GM21723 (cell line): ENCODE measurements around the gene IL22RA1.

Experiments
- ATAC-seq: cut with Tn5 transposase; IDR thresholded peaks from one replicate; pipeline ENCODE4 v1.9.1; 2021; ENCODE audit warnings: mild to moderate bottlenecking, moderate library complexity; ENCODE audit not compliant: unreplicated experiment

IL22RA1 gene

DNA sequence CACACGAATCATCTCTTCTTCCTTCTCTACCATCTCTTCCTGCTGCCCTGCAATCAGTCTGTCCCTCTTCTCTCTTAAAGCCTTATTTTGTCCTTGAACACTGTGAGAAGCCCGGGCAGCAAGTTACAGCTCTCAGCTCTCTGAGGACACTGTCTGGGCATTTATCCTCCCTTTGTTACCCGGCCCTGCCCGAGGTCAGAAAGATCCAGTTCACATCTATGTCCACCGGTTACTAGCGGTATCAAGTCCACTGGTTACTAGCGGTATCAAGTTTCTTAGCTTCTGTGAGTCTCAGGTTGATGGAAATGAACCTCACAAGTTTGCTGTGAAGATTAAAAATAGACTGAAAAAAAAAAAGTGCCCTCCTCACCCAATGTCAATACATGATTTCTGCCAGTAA lies 25.3 kb upstream of the IL22RA1 start:
- ATAC-seq = no peak

DNA sequence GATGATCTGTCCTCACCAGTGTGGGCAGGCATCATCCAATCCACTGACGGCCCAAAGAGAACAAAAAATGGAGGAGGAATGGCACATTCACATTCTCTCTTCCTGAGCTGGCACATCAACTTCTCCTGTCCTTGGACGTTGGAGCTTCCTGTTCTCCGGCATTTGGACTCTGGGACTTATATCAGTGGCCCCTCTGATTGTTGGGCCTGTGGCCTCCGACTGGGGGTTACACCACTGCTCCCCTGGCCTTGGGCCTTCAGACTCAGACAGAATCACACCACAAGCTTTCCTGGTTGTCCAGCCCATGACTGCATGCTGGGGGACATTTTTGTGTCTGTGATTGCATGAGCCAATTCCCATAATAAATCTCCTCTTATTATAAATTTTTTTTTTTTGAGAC lies 24.1 kb upstream of the IL22RA1 start:
- ATAC-seq = no peak

DNA sequence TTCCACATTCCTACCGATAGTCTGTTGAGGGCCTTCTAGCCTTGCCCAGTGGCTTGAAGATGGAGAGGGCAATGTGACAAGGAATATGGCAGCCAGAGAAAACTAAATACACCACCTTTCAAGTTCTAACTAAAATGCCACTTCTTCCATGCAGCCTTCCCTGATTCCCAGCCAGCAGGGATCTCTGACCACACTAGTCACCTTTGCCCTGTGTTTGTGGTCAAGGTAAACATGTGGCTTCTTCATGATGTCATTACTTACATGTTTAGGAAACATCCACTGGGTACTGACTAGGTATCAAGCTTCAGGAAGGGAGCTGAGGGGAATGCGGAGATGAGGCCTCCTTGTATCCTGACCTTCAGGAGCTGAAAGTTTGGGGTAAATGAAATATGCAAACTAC lies 22.6 kb upstream of the IL22RA1 start:
- no peak for ATAC-seq

DNA sequence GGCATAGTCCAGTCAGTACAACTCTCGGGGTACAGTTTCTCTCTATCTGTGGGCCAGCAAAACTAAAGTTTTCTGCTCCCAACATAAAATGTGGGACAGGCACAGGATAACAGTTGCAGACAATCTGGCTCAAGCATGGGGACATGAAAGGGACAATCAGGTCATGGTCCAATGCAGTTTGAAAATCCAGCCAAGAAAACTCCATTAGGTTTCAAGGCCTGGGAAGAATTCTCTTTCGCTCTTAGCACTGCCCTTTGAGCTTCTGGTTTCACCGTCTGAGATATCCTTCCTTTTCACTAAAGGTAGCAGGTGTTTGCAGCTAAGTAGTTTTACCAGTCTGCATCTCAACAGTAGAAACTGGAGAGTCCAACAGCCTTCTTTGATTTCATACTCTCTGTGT lies 21.1 kb upstream of the IL22RA1 start:
- no peak for ATAC-seq

DNA sequence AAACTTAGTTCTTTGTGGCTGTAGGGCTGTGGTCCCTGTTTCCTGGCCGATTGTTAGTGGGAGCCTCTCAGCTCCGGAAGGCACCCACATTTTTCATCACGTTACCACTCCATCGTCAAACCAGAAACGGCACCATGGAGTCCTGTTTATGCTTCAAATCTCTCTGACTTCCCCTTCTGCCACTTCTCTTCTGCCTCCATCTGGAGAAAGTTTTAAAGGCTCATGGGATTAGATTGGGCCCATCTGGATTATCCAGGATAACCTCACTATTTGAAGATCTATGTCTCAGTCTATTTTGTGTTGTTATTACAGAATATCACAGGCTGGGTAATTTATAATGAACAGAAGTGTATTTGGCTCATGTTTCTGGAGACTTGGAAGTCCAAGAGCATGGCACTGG lies 19.3 kb upstream of the IL22RA1 start:
- ATAC-seq = no peak

DNA sequence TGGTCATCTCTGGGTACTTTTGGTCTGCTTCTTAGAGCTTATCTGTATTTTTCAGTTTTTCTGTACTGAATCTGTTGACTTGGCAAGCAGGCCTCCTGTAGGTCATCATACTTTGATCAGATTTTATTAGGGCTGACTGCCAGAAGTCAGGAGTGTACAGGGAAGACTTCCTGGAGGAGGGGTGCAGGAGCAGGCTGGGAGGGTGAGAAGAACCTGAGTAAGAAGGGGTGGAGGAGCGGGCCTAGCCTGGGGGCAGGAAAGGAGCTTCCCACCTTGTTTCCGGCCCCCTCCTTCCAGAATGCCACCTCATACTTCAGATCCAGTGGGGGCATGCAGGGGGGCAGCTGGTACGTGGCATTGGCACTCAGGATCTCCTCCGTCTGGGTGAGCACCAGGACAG lies 18.3 kb upstream of the IL22RA1 start:
- no peak for ATAC-seq

DNA sequence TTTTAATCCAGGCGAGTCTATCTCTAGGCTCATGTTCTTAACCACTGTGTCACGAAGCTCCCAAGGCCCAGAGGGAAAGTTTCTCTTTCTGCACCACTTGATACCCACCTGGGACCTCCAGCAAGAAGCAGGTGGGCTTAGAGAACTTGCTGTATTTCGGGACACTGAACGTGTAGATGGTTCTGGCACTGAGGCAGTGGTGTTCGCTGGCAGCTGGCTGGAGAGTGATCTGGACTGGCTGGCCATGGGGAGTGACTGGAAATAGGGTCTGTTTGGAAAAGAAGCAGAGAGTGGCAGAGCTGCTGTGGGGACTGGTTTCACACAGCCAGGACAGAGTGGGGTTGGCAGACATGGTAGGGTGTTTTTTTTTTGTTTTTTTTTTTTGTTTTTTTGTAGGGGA lies 16.4 kb upstream of the IL22RA1 start:
- ATAC-seq = no peak

DNA sequence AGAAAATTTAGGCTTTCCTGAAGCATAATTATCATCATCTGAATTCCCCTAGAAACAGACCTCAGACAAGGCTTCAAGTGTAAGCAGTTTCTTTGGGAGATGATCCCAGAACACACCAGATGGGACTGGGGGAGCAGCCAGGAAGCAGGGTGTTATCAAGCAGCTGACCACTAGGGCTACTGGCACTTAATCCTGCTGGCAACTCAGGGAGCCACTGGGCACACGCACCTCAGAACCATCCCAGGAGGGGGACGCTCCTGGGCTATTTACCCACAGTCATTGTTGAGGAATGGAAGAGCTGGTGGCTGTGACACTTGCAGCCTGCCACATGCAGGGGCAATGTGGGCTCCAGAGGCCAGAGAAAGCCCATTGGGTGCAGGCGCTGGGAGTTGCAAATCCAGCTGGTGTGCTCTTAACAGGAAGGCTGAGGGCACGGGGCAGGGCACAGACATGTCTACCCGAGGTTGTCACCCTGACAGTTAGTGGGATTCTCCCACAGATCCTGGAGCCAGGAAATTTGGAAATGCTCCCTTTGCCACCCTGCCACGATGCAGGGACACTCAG lies 15.1 kb upstream of the IL22RA1 start:
- no peak for ATAC-seq

DNA sequence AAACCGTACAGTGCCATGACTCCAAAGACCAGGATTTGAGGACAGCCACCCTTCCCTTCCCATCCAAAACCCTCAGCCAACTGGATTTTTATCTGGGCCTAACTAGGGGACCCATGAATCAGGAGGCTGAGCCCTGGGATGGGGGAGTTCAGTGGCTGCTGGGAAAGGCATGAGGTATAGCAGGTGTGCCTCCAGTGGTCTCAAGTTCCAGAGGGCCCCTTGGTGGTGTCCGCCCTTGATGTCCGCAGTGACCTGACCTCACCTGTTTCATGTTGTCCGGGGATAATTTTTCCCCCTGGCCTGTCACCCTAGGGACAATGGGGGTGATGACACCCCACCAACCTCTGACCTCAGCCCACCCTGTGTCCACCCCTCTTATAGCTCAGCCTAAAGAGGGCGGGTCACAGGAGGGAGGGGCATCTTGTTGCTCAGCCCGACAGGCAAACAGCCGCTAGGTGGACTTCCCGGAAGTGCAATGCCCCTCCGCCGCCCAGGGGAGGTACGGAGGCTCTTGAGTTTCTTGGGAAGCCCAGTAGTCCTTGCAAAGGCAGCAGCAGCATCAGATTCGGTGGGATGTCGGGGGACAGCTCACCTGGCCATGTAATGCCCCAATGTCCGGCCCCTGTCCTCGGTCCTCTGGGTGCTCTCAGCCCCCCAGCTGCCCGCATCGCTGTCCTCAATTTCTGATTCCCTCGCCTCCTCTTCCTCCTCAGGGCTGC lies 13.8 kb upstream of the IL22RA1 start:
- no peak for ATAC-seq

DNA sequence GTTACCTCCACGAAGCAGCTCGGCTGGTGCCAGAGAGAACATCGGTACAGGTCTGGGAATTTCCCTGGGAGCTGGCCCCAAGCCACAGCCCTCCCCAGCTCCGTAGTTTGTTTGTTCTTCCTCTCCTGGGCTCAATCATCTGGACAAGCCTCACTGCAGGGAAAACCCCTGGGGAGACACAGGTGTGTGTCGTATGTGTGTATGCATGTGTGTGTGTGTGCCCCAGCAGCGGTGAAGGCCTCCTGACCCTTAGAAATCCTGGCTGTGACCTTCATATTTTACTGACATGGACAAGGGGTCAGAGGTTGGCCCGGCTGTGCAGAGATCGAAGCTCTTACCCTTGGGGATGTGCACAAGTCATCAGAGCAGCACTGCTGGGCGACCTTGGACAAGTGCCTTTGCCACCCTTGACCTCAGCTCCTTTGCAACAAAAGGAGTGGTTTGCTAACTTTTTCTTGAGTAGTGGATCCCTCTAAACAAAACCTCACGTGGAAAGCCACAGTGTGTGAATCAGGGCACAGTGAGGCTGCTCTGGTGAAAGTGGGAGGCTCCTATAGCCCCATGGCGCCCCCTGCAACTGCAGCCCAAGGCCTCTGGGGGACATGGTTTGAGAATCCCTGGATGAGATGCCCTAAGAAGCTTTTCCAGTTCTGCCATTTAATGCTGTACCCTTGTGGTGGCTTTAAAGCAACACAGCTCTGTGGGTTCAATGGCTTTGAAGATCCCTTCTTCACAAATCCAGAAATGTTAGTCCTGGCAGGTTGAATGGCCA lies 12.3 kb upstream of the IL22RA1 start:
- ATAC-seq = no peak

DNA sequence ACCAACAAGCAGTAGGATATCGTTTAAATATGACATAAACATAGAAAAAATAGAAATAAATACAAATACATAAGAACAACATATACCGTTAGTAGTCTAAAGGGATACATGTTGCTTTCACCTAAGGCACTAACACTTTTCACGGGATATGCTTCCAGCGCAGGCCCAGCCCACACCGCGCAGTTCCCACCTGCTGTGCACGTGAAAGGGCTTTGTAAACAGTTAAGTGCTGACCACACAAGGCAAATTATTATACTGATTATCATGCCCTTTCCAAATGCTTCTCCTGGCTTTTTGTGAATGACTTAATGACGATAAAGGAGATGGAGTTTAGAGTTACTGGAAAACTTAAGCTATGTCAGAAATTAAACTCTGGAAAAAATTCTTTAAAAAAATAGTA lies 11.3 kb upstream of the IL22RA1 start:
- ATAC-seq = no peak

DNA sequence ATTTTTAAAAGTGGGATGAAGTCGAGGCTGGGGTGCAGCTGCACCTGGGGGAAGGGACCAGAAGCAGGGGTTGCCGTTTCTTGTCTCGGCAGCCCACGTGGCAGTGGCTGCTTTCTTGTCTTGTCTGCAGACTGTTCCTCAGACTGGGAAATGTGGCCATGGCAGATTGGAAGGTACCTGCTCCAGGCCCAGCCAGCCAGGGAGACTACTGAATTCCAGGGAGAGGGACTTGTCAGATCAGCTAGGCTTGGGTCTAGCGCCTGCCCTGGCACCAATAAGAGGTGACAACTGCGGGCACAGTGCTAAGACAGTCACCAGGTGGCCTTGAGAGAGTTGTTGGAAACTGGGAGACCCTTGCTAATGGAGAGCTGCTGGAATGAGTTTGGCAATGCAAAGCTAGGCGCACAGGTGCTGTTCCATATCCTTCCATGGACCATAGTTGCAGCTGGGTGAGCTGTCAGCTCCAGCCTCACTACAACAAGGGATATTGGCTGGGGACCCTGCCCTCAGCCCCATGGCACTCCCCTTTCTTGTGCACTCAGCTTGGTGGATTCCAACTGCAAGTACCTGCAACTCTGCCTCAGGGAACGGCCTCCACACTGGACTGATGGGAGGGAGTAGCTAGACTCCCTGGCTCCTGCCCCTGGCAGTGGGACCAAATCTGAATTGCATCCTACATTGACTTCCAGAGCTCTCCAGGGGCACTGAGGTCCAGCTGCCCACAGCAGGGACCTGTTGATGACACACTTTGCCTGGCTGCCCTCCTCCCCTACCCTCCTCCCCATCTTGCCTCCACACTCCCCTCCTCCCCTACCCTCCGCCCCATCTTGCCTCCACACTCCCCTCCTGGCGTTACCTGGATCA lies 9.9 kb upstream of the IL22RA1 start:
- no peak for ATAC-seq

DNA sequence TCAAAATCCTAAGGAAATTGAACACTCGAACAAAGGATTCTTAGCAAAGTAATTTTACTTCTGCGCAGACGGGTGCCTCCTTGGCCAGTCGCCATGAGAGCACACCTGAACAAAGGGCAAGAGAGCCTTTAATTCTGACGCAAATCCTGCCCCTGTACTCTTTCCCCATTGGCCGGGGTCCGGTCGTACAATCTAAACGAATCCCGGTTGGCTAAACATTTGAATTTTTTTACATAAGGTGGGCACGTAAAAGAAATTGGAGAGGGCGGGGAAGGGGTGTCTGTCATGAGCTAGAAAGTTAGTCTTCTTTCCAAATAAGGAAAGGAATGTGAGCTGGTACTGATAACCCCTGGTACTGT lies 8.2 kb upstream of the IL22RA1 start:
- no peak for ATAC-seq

DNA sequence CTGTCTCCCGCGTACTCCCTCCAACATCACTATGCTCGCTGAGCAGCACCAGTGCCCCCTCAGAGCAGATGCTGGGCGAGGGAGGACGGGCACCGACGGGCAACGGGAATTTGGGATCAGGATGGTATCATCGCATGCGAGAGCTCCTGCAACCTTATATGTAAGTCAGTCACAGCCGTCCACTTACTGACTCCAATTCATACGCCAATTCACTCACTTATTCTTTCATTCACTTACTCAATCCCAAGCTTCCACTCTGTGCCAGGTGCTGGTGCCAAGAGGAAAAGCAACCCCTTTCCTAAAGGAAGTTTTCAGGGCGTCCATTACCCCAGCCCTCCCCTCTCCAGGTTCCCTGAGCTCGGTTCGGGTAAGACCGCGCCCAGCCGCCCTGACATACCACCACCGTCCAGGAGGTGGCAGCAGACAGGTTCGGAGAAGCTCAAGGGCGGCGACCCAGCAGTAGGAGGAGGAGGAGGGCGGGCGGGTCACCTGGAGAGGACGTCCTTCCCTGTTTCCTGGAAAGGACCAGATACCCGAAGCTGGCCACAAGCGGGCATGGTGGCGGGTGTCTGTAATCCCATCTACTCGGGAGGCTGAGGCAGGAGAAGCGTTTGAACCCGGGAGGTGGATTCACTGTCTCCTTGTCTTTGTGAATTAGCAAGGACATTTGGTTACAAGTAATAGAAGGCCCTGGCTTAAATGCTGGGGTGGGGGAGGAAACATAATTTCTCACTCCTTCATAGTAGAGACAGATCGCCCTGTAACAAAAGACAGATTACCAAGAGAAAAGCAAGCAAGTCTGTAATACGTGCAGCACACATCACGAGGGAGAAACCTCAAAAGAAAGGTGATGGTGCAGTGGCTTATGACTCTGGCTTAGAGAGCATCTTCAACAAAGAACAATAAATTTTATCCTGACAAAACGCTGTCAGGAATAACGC lies 7.6 kb upstream of the IL22RA1 start:
- ATAC-seq = peak; percentile 60

DNA sequence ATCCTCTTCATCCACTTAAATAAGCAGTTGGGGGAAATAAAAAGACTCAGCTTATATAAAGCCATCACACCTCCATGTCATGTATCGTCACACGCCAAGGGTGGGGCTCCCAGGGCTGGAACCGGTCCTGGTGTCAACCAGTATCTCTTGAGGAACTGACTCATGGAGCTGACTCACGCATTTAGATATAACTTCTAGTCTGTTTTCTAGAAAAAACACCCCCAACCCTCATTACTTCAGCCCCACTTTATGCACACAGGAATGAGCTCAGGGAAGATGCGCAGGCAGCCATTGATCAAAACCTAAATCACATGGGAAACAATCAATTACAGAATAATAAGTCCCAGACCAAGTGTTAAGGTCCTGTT lies 6.9 kb upstream of the IL22RA1 start:
- no peak for ATAC-seq

DNA sequence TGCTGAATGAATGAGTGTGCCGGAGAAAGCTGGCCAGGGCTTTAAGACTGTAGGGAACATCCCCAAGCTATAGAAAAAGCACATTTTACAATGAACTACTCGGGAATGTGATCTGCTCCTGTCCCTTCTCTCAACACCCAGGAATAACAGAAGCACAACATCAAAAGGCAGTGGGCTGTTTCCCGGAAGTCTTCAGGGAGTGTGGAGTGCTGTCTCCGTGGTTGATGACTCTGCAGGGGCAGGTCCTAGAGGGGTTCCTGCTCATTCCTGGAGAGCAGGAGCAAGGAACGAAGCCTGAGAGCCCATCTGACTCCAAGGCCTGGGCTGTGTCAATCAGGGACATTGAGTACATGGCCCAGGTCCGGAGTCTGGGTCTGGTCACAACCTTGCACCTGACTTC lies 4.9 kb upstream of the IL22RA1 start:
- no peak for ATAC-seq

DNA sequence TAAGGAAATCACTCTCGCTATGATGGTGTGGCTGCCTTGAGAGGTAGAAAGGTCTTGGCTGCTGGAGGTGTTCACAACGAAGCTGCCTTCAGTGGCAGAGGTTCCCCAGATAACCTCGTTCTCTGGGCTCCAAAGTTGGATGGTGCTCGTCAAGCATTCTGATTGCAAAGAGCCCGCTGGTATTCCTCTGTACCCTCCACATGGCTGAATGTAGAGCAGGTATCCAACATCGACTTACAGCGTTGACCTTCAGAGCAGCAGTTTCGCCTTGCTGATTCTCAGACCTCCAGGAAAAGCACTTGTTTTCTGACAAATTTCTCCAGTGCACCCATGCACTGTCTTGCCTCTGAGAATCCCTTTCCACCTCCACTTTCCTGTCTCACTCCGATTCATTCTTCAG lies 4.3 kb upstream of the IL22RA1 start:
- no peak for ATAC-seq

DNA sequence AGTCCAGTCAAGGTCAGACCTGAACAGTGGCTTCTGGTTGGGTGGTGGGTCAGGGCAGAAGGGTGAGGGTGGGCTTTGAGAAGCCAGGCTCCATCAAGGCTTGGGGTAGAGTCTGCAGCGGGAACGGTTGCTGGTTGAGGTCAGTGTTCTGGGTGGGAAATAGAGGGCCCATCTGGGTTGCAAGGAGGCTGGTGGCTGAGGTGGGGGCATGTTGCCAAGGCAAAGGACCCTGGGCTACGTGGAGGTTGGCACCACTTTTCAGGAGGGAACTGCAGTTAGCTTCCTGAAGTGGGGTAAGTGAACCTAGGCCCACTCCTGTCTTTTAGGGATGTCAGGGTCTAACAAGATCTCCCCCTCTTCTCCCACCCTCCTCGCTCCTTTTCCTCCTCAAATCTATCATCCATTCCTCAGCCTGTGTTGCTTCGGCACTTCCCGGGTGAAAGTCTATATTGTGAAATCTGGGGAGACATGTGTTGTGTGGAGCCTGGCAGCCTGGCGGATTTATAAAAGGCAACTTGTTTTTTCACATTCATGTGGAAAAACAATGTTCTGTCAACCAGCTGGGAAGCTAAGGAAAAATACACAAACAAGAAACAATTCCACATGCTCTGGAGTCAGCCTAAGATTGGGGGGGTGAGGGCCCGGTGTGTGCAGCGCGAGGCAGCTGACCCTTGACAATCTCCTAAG lies 1.5 kb downstream of the IL22RA1 start:
- ATAC-seq = no peak

DNA sequence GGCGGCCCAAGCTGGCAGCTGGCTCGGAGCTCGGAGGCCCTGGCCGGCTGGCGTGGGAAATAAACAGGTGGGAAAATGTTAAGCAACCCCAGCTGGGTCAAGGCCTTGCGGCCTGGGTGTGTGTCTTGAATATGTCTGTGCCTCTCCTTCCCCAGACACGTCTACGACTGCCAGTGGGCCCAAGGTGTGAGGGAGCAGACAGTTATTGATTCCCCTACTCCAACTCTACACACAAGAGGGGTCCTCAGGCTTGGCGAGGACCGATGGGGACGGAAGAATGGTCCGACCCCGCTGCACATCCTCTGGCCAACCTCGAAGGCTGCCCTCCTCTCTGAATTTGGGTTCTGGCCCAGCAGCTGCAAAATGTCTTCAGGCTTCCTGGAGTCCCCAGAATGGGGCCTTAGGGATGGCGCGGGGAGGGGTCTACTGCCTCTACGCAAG lies 2.2 kb downstream of the IL22RA1 start:
- no peak for ATAC-seq
